H1 (cell line): ENCODE results near the gene ZDHHC19. TPM values are rescaled to one million over a fixed set of nuclear protein-coding genes. Genes with fewer than 3 reads are reported as not detected.

Source experiments
- CTCF ChIA-PET: fragments of 300-600 bp; sonication (Branson Sonifier 250); formaldehyde crosslinking; loops from one replicate; lab custom pipeline; 2021; ENCODE audit not compliant: partially characterized antibody; lab: Charles Lee
- POLR2A ChIA-PET: fragments of 300-600 bp; sonication (Branson Sonifier 250); formaldehyde crosslinking; loops from one replicate; lab custom pipeline; 2021; ENCODE audit warnings: inconsistent platforms; ENCODE audit not compliant: partially characterized antibody; lab: Charles Lee
- DNase-seq, 2 experiments: peaks; one replicate each; pipeline versions ENCODE4 v3.0.0 to v3.0.0-alpha.2; 2010 to 2022; ENCODE audit warnings: low spot score in 2 of 2, low read depth in 1 of 2, mixed read lengths in 1 of 2
- FAIRE-seq: peaks from 2 replicates; lab custom pipeline; 2011; peaks lifted over from hg19 to GRCh38; lab: Jason Lieb, UNC
- H2AFZ ChIP-seq: 2 replicates; pipeline ENCODE4 v1.8.1; 2012; ENCODE audit warnings: low read length, inconsistent platforms
- H2AK5ac ChIP-seq: 2 replicates; pipeline ENCODE4 v1.6.1; 2013; ENCODE audit warnings: low read depth, low read length
- H2BK120ac ChIP-seq: replicated peaks from 2 replicates; pipeline ENCODE3; 2013; ENCODE audit warnings: low read depth, low read length, inconsistent platforms
- H2BK12ac ChIP-seq: 2 replicates; pipeline ENCODE4 v1.6.1; 2013; ENCODE audit warnings: low read depth, low read length
- H2BK15ac ChIP-seq: 2 replicates; pipeline ENCODE4 v1.6.1; 2013; ENCODE audit warnings: low read length
- H2BK20ac ChIP-seq: 2 replicates; pipeline ENCODE4 v1.6.1; 2013; ENCODE audit warnings: low read length
- H2BK5ac ChIP-seq: 2 replicates; pipeline ENCODE4 v1.6.1; 2013; ENCODE audit warnings: low read depth, low read length
- H3K14ac ChIP-seq: 2 replicates; pipeline ENCODE4 v1.6.1; 2013; ENCODE audit warnings: inconsistent platforms; ENCODE audit not compliant: insufficient read length
- H3K18ac ChIP-seq: 2 replicates; pipeline ENCODE4 v1.6.1; 2013; ENCODE audit warnings: low read length; ENCODE audit errors: extremely low read depth
- H3K23ac ChIP-seq: 2 replicates; pipeline ENCODE4 v1.6.1; 2013; ENCODE audit warnings: inconsistent platforms; ENCODE audit not compliant: insufficient read length
- H3K23me2 ChIP-seq: 2 replicates; pipeline ENCODE4 v1.6.1; 2013; ENCODE audit warnings: low read depth, low read length
- H3K27ac ChIP-seq: 2 replicates; pipeline ENCODE4 v1.6.1; 2011; ENCODE audit warnings: low read depth, low read length, inconsistent platforms
- H3K27me3 ChIP-seq, 4 experiments: replicated peaks in 1 of 4; 1 replicate in 1 of 4; 2 replicates in 3 of 4; pipeline versions ENCODE4 v1.6.1 to v1.8.1; 2011 to 2013; ENCODE audit warnings: low read length in 3 of 4, mild to moderate bottlenecking in 3 of 4, inconsistent platforms in 2 of 4, mixed read lengths in 2 of 4, moderate library complexity in 1 of 4; ENCODE audit not compliant: control insufficient read depth in 3 of 4, insufficient read depth in 3 of 4; ENCODE audit errors: extremely low read depth in 1 of 4
- H3K36me3 ChIP-seq, 4 experiments: 2 replicates each; pipeline versions ENCODE4 v1.6.1 to v1.8.1; 2011 to 2013; ENCODE audit warnings: mild to moderate bottlenecking in 4 of 4, low read length in 3 of 4, moderate library complexity in 2 of 4, control low read depth in 1 of 4, inconsistent platforms in 1 of 4; ENCODE audit not compliant: insufficient read depth in 4 of 4, control insufficient read depth in 2 of 4
- H3K4ac ChIP-seq: replicated peaks from 2 replicates; pipeline ENCODE3; 2013; ENCODE audit warnings: low read length, low read depth, mixed read lengths, inconsistent platforms; ENCODE audit not compliant: insufficient read length
- H3K4me1 ChIP-seq, 4 experiments: replicated peaks in 1 of 4; 1 replicate in 1 of 4; 2 replicates in 3 of 4; pipeline versions ENCODE4 v1.6.1 to v1.8.1; 2011 to 2013; ENCODE audit warnings: low read length in 3 of 4, inconsistent platforms in 2 of 4, mixed read lengths in 1 of 4; ENCODE audit not compliant: insufficient read depth in 4 of 4, control insufficient read depth in 3 of 4
- H3K4me2 ChIP-seq, 2 experiments: 2 replicates each; pipeline versions ENCODE4 v1.6.1 to v1.8.1; 2011 to 2013; ENCODE audit warnings: low read depth in 2 of 2, low read length in 2 of 2, control low read depth in 1 of 2, inconsistent platforms in 1 of 2, mild to moderate bottlenecking in 1 of 2; ENCODE audit not compliant: insufficient read depth in 1 of 2
- H3K4me3 ChIP-seq, 4 experiments: fragments of 200-600, 300-600 bp in 1 of 4; sonication (generic), shearing (Covaris generic), sonication (Bioruptor Twin) in 1 of 4; 2 replicates each; pipeline versions ENCODE4 v1.5.1 to v1.8.1; 2011 to 2016; ENCODE audit warnings: low read length in 4 of 4, low read depth in 3 of 4, control low read depth in 2 of 4, inconsistent platforms in 2 of 4, mild to moderate bottlenecking in 2 of 4, mixed read lengths in 1 of 4, moderate library complexity in 1 of 4; ENCODE audit not compliant: insufficient read depth in 2 of 4; ENCODE audit errors: extremely low read depth in 1 of 4
- H3K56ac ChIP-seq: replicated peaks from 2 replicates; pipeline ENCODE3; 2013; ENCODE audit warnings: low read depth, mild to moderate bottlenecking, mixed read lengths, low read length, inconsistent platforms; ENCODE audit not compliant: insufficient read length
- H3K79me1 ChIP-seq: 2 replicates; pipeline ENCODE4 v1.6.1; 2013; ENCODE audit warnings: low read depth, low read length, control low read depth
- H3K79me2 ChIP-seq, 2 experiments: 2 replicates each; pipeline versions ENCODE4 v1.6.1 to v1.8.1; 2012 to 2013; ENCODE audit warnings: low read length in 2 of 2, mild to moderate bottlenecking in 2 of 2, inconsistent platforms in 1 of 2; ENCODE audit not compliant: insufficient read depth in 2 of 2, control insufficient read depth in 1 of 2
- H3K9ac ChIP-seq, 4 experiments: replicated peaks in 1 of 4; 1 replicate in 1 of 4; 2 replicates in 3 of 4; pipeline versions ENCODE4 v1.6.1 to v1.8.1; 2011 to 2013; ENCODE audit warnings: low read depth in 3 of 4, low read length in 3 of 4, control low read depth in 2 of 4, mild to moderate bottlenecking in 2 of 4, moderate library complexity in 2 of 4, inconsistent platforms in 1 of 4; ENCODE audit errors: extremely low read depth in 1 of 4
- H3K9me3 ChIP-seq, 2 experiments: 2 replicates each; pipeline versions ENCODE4 v1.6.1 to v1.8.1; 2012 to 2013; ENCODE audit warnings: mild to moderate bottlenecking in 2 of 2, moderate library complexity in 2 of 2, control low read depth in 1 of 2, inconsistent platforms in 1 of 2, low read depth in 1 of 2, low read length in 1 of 2, mixed read lengths in 1 of 2; ENCODE audit not compliant: insufficient read depth in 2 of 2
- H4K20me1 ChIP-seq, 2 experiments: replicated peaks in 1 of 2; 2 replicates each; pipeline versions ENCODE3 to v1.8.1; 2011 to 2013; ENCODE audit warnings: inconsistent platforms in 2 of 2, low read length in 2 of 2, mild to moderate bottlenecking in 1 of 2; ENCODE audit not compliant: insufficient read depth in 2 of 2, control insufficient read depth in 1 of 2
- H4K5ac ChIP-seq: 2 replicates; pipeline ENCODE4 v1.6.1; 2013; ENCODE audit warnings: low read length, low read depth, mixed read lengths, inconsistent platforms; ENCODE audit not compliant: insufficient read length
- H4K8ac ChIP-seq: 2 replicates; pipeline ENCODE4 v1.8.0; 2013; ENCODE audit warnings: mild to moderate bottlenecking, moderate library complexity, low read length, inconsistent platforms; ENCODE audit not compliant: insufficient read depth; ENCODE audit errors: extremely low read depth
- H4K91ac ChIP-seq: replicated peaks from 2 replicates; pipeline ENCODE3; 2013; ENCODE audit warnings: low read length, mixed read lengths, inconsistent platforms; ENCODE audit not compliant: insufficient read length
- CHD1 ChIP-seq: IDR thresholded peaks from 2 replicates; pipeline ENCODE4 v1.6.1; 2012; ENCODE audit warnings: low read depth, low read length, improper control_type of control experiment
- EZH2 ChIP-seq: fragments of 200-600 bp; sonication (generic); IDR thresholded peaks from 2 replicates; pipeline ENCODE4 v1.7.1; 2012; ENCODE audit warnings: low read depth, mild to moderate bottlenecking, moderate library complexity, low read length, inconsistent platforms; ENCODE audit not compliant: severe bottlenecking
- MAFK ChIP-seq: IDR thresholded peaks from 2 replicates; pipeline ENCODE4 v1.6.1; 2012; ENCODE audit warnings: low read depth, mild to moderate bottlenecking, improper control_type of control experiment, low read length
- RNF2 ChIP-seq: fragments of 200-900, 300-1000 bp; sonication (generic); IDR thresholded peaks from 2 replicates; pipeline ENCODE4 v1.7.1; 2016; ENCODE audit warnings: borderline replicate concordance, low read depth, mild to moderate bottlenecking, antibody characterized with exemption, low read length; ENCODE audit not compliant: poor library complexity, severe bottlenecking; ENCODE audit errors: missing control alignments
- SIX5 ChIP-seq: IDR thresholded peaks from 2 replicates; pipeline ENCODE4 v1.6.1; 2011; ENCODE audit warnings: mild to moderate bottlenecking, low read depth, low read length
- SP1 ChIP-seq: IDR thresholded peaks from 2 replicates; pipeline ENCODE4 v1.6.1; 2011; ENCODE audit warnings: low read depth, low read length
- TEAD4 ChIP-seq: IDR thresholded peaks from 2 replicates; pipeline ENCODE4 v1.6.1; 2012; ENCODE audit warnings: low read depth, low read length, inconsistent platforms, mixed read lengths
- WGBS, 2 experiments: shearing (Covaris generic) in 1 of 2; methylation state at CpG; one replicate each; pipeline versions ENCODE4 v1.1.6 to v1.1.7; 2013 to 2015; ENCODE audit warnings: low lambda C conversion rate in 2 of 2, mixed read lengths in 2 of 2, inconsistent platforms in 1 of 2, low coverage in 1 of 2, missing lambda C conversion rate in 1 of 2; ENCODE audit not compliant: insufficient replicate concordance in 2 of 2, insufficient coverage in 1 of 2, insufficient read length in 1 of 2; ENCODE audit errors: extremely low coverage in 1 of 2, missing lambda C conversion rate in 1 of 2; 5-methylcytosine and 5-hydroxymethylcytosine counted together
- polyA plus RNA-seq, 7 experiments: library from polyadenylated mRNA; depleted of rRNA in 3 of 7; stranded (reverse) in 5 of 7; unstranded in 2 of 7; fragments of >200 nt in 5 of 7; fragments of 200-250 nt in 2 of 7; gene quantifications; 1 replicate in 5 of 7; 2 replicates in 1 of 7; 4 replicates in 1 of 7; pipeline versions ENCODE4 v1.2.1 to v1.2.3, GENCODE V29; 2011 to 2013; ENCODE audit warnings: missing spikeins in 2 of 7, mixed read lengths in 2 of 7
- total RNA-seq: library from RNA; stranded (reverse); fragmentation: NEBNext Ultra II Directional; extraction: Animal tissue kit (Norgen Biotek cat#: 25700); gene quantifications from 2 replicates; pipeline ENCODE4 v1.2.1, GENCODE V29; 2021
- TF ChIP-seq, protein P1 (sequence below): IDR thresholded peaks from 2 replicates; pipeline ENCODE4 v1.6.1; 2012; ENCODE audit warnings: inconsistent platforms
- TF ChIP-seq, protein P2 (sequence below): IDR thresholded peaks from 2 replicates; pipeline ENCODE4 v1.6.1; 2012; ENCODE audit warnings: low read length, inconsistent platforms

The ZDHHC19 gene
- total and polyA plus RNA-seq, 2 of the 8 experiments (the other 6 are each of a cell fraction or from before 2014, with no cell fraction given) = 2.5 to 4.1 TPM

DNA sequence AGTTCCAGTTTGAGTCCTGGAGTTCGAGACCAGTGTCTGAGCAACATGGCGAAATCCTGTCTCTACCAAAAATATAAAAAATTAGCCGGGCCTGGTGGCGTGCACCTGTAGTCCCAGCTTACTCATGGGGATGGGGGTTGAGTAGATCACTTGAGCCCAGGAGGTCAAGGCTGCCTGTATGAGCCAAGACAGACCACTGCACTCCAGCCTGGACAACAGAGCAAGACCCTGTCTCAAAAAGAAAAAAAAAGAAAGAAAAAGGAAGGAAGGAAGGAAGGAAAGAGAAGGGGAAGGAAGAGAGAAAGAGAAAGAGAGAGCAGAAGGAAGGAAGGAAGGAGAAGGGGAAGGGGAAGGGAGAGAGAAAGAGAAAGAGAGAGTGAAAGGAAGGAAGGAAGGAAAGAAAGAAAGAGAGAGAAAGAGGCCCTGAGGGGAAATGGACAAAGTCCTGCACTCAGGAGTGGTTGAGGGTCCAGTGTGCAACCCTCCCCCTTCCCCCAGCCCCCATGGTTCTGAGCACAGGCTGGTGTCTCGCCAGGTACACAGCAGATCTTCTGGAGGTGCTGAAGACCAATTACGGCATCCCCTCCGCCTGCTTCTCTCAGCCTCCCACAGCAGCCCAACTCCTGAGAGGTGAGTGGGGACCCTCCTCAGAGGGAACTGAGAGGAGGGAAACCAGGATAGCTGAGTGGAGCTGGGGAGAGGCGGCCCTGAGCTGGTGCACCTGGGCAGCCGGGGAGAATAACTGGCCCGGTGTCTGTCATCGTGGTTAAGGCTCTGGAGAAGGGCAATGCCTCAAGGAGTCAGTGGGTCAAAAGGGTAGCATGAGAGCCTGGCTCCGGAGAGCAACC lies 6.3 kb upstream of the ZDHHC19 start:
- Histone ChIP-seq H3K79me1 (no peaks in the 10 kb centered on the region), H3K14ac (no peak overlapping the region), H3K9ac (no peak overlapping the region), H3K23me2 (peaks cover 2% of the 10 kb centered on the region; the same call in 1 of the 2 replicates), H4K91ac (no peak overlapping the region), H3K27ac (no peak overlapping the region), H2AK5ac (no peak overlapping the region), H3K79me2 (no peaks in the 10 kb centered on the region), H3K56ac (no peak overlapping the region), H3K18ac (no peak overlapping the region), H3K4ac (no peak overlapping the region), H4K5ac (no peak overlapping the region), H4K8ac (no peak overlapping the region; the same call in 1 of the 2 replicates), H3K4me2 (peak overlapping the region; percentile 78 to 92; a peak in 3 of 4 replicates), H3K36me3 (no peaks in the 10 kb centered on the region), H4K20me1 (no peaks in the 10 kb centered on the region), H3K23ac (no peak overlapping the region), H3K4me3 (peak overlapping the region in 2 of 4 experiments; percentile 47 to 64; a peak in 4 of 8 replicates), H2BK20ac (0 out of 2 replicates have a peak overlapping the region, but pooled peaks have one; percentile 21), H2BK12ac (no peak overlapping the region), H2BK15ac (no peak overlapping the region), H3K4me1 (peaks cover 0 to 19% (median 11%) of the 10 kb centered on the region in 4 experiments; a peak in 6 of 7 replicates), H3K9me3 (no peaks in the 10 kb centered on the region), H3K27me3 (no peaks in the 10 kb centered on the region), H2AFZ (no peak overlapping the region), H2BK5ac (no peak overlapping the region), H2BK120ac (no peak overlapping the region)
- no peak for FAIRE-seq
- WGBS, 2 experiments = 88% methylated on average over 10 of the region's 12 CpGs; no CpG with 5 or more reads in 1 of the 2 experiments
- ChIA-PET POLR2A (interaction anchor here (0.6 to 3.9 kb wide), 5 partner anchors 8 to 125 kb away, joined by 3 to 15 read pairs (median 3); partner anchors contain the start of gene DYNLT2B), CTCF (interaction anchor here (1.5 kb wide), 1 partner anchor 144 kb away, joined by 3 read pairs; no protein-coding TSS in a partner anchor)
- no peak for DNase-seq
- TF ChIP-seq TEAD4 = no peak
- no peak for TF ChIP-seq RNF2
- TF ChIP-seq SP1 = no peak
- TF ChIP-seq EZH2 = no peak
- TF ChIP-seq, protein P1, sequence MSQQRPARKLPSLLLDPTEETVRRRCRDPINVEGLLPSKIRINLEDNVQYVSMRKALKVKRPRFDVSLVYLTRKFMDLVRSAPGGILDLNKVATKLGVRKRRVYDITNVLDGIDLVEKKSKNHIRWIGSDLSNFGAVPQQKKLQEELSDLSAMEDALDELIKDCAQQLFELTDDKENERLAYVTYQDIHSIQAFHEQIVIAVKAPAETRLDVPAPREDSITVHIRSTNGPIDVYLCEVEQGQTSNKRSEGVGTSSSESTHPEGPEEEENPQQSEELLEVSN = no peak
- TF ChIP-seq, protein P2, sequence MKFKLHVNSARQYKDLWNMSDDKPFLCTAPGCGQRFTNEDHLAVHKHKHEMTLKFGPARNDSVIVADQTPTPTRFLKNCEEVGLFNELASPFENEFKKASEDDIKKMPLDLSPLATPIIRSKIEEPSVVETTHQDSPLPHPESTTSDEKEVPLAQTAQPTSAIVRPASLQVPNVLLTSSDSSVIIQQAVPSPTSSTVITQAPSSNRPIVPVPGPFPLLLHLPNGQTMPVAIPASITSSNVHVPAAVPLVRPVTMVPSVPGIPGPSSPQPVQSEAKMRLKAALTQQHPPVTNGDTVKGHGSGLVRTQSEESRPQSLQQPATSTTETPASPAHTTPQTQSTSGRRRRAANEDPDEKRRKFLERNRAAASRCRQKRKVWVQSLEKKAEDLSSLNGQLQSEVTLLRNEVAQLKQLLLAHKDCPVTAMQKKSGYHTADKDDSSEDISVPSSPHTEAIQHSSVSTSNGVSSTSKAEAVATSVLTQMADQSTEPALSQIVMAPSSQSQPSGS = no peak
- no peak for TF ChIP-seq MAFK
- no peak for TF ChIP-seq CHD1
- TF ChIP-seq SIX5 = no peak
